ACHN (cell line): ENCODE data around the gene RACK1.

ENCODE experiments used
- DNase-seq: peaks from one replicate; pipeline ENCODE4 v3.0.0-alpha.2; 2015
- in situ Hi-C: cut with HindIII; loops from 2 replicates; pipeline ENCODE4 v1.10.0; 2017; ENCODE audit warnings: low sequenced_read_pairs, low pct_ligation_motif_present, low pct_unique_long_range_greater_than_20kb

The RACK1 gene

DNA sequence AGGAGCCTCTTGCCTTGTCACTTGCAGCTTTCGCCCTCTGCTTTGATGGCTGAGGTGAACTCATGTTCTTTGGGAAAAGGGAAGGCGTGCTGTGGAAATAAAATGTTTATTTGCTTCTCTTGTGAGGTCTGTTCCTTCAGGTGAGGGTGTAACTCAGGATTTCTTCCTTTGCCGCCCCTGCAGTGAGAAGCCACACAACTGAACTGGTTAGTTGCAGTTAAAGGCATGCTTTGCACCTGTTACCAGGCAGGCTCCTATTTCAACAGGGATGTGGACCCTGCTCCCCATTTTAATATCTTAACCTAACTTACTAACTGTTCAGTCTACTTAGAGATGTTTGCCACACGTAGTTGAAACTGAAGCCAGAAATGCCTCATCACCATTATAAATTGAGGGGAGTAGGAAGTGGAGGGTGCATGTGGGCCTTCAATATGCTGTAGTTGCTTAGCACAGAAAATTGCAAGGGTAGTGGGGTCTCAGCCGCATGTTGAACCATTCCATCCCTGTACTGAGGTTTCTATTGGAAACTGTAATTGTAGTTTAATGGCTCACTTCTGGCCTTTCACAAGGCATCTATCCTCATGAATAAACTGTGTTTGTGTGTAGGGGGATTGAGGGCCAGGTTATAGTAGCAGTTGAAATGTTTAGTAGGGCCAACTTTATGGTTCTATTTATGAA lies 7.9 kb downstream of the RACK1 start:
- no peak for DNase-seq
- in situ Hi-C loops, result no loop called here

DNA sequence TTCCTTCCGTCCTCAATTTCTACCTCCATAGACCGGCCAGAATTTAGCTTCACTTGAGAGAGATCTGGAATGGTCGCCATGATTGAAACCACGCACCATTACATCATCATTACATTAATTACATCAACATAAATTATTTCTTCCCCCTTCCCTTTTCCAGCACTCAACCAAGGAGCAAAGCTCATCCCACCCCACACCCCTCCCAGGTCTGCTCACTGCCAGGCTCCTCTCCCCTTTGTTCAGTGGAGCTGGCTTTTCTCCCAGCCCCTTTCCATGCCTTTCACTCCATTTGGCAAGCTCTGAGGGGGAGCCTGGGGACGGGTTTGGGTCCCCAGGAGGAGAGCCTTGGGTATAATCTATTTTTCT lies 8.4 kb downstream of the RACK1 start:
- DNase-seq, result no peak
- in situ Hi-C loops, result no loop called here

DNA sequence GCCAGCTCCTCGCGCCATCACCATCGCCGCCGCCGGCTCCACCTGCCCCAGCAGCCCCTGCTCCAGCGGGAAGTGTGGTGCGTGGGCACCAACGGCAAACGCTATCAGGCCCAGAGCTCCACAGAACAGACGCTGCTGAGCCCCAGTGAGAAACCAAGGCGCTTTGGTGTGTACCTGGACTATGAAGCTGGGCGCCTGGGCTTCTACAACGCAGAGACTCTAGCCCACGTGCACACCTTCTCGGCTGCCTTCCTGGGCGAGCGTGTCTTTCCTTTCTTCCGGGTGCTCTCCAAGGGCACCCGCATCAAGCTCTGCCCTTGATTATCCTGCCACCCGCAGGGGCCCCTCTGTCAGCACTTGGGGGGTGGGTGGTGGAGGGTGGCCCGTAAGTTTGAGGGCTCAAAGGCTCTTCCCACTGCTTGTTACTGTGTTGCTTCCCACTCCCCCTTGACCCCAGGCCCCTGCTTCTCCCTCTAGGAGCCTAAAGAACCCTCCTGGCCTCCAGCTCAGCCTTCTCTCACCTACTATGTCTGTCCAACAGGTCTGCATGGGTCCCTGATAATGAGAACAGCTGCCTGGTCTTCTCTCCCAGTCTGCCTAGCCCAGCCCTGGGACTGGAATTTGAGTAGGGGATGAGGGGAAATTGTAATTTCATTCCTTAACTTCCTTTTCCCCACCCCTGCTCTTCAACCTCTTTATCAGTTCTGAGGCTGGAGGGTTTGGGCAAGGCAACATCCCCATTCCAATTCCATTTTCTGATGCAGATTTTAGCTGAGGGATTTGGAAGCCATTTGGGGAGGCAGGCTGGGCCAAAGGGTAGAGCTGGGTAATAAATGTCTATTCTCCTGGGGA lies 9.0 kb downstream of the RACK1 start:
- DNase-seq, result no peak
- in situ Hi-C loops, result no loop called here

DNA sequence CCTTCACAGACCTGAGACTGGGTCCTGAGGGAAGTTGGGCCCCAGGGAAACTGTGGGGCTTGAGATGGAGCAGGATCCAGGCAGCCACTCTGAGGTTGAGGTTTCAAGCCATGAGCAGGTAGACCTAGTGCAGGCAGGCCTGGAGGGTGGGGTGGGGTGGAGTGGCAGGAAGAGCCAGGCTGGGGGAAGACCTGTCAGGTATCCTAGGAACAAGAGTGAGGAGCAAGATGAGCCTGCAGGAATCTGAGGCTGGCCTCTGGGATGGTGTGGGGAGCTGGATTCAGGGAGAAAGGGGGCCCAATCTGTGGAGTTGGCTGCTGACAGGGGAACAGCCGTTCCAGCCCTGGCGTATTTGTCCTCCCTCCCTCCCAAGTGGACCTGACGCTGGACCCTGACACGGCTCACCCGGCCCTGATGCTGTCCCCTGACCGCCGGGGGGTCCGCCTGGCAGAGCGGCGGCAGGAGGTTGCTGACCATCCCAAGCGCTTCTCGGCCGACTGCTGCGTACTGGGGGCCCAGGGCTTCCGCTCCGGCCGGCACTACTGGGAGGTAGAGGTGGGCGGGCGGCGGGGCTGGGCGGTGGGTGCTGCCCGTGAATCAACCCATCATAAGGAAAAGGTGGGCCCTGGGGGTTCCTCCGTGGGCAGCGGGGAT lies 9.8 kb downstream of the RACK1 start:
- DNase-seq, result no peak
- in situ Hi-C loops, result no loop called here

DNA sequence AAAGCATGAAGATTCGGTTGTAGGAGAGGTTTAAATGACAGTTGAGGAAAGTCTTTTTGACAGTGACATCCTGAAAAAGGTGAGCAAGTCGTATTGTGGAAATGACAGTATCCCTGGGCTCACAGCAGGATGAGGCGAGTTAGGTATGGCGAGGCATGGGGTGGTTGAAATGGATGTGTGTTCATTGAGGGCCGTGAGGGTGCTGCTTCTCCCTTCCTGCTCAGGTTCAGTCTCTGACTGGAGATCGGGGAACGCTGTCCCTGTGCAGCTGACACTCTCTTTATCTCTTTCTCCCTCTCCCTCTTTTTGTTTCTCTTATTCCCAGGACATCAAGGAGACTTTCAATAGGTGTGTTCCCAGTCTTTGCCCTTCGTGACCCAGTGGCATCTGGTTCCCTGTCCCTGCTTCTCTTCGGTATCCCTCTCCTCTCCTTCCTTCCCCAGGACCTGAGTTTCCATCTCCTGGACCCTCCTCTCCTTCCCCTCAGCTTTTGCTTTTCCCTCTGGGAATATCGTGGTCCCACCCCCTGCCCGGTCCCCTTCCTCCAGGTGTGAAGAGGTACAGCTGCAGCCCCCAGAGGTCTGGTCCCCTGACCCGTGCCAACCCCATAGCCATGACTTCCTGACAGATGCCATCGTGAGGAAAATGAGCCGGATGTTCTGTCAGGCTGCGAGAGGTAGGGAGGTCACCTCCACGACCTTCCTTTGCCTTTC lies 10.5 kb downstream of the RACK1 start:
- DNase-seq, result no peak
- in situ Hi-C loops, result no loop called here

DNA sequence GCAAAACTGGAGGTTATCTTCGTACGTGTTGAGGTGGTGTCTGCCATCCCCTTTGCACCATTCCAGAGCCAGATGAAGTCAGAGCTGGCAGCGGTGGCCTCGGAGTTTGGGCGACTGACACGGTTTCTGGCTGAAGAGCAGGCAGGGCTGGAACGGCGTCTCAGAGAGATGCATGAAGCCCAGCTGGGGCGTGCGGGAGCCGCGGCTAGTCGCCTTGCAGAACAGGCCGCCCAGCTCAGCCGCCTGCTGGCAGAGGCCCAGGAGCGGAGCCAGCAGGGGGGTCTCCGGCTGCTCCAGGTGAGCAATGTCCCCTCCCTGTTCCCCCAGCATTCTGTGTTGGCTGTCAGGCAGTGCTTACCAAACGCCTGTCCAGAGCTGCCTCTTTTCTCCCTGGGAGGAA lies 11.1 kb downstream of the RACK1 start:
- in situ Hi-C loops, result no loop called here

DNA sequence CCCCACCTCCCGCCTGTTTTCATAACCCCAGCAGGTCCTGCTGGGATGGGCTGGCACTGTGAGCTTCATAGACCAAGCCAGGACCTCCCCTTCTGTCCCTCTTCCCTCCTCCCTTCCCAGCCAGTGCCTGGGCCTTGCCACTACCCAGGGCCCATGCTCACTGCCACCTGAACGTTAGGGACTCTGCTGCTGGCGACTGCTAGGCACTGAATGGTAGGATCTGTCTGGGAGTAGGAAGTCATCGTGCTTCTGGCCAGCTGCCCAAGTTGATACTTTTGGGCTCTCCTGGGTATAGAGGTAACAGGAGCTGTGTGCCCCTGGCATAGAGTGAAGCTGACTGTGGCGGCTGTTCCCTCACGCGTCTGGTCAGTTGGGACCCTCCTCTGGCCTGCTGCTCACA lies 12.3 kb downstream of the RACK1 start:
- DNase-seq, result no peak
- in situ Hi-C loops, result no loop called here

More for the DNA sequence above, 11.1 kb downstream of the RACK1 start:
- DNase-seq, result no peak

DNA sequence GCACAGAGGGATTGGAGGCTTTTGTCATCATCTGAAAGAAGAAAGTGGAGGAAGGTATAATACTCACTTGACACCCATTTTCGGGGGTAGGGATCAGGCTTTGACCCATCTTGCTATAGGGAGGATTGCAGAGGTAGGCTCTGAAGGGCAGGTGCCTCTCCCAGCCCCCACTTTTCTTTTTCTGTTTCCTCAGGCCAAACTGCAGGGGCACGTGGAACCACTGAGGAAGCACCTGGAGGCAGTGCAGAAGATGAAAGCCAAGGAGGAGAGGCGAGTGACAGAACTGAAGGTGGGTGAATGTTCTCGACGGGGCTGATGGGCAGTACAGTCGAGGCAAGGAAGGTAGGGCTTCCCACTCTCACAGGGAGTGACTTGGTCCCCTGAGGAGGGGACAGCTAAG lies 13.2 kb downstream of the RACK1 start:
- no peak for DNase-seq
- in situ Hi-C loops, result no loop called here

DNA sequence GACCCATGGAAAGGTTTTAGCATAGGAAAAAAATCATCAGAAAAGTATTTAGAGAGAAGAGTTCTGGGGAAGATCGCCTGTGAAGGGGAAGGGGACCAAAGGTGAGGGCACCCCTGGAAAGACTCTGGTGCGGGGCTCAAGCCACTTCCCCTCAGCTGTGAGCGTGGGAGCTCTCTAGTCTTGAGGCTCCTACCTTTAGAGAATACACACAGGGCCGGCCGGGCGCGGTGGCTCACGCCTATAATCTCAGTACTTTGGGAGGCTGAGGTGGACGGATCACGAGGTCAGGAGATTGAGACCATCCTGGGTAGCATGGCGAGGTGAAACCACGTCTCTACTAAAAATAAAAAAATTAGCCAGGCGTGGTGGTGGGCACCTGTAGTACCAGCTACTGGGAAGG lies 13.7 kb downstream of the RACK1 start:
- DNase-seq, result no peak
- in situ Hi-C loops, result no loop called here

DNA sequence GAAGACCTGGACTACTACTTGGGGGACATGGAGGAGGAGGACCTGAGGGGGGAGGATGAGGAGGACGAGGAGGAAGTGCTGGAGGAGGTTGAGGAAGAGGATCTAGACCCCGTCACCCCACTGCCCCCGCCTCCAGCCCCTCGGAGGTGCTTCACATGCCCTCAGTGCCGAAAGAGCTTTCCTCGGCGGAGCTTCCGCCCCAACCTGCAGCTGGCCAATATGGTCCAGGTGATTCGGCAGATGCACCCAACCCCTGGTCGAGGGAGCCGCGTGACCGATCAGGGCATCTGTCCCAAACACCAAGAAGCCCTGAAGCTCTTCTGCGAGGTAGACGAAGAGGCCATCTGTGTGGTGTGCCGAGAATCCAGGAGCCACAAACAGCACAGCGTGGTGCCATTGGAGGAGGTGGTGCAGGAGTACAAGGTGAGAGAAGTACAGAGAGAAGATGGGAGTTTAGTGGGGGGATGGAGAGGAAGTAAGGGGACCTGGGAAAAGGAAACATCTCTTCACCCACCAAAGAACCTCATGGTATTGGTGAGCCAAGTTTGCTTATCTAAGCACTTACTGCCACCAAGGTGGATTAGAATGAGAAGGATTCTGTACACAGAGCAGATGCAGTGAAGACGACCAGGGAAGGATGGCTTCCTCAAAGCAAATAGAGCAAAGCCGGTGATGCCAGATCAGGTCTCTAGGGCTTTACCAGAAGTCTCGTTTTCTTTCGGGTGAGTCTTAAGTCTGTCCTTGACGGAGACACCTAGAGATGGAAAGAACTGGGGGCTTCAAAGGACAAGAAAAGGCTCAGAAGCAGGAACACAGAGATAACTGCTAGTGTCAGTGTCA lies 19.1 kb downstream of the RACK1 start:
- DNase-seq, result no peak
- in situ Hi-C loops, result no loop called here

DNA sequence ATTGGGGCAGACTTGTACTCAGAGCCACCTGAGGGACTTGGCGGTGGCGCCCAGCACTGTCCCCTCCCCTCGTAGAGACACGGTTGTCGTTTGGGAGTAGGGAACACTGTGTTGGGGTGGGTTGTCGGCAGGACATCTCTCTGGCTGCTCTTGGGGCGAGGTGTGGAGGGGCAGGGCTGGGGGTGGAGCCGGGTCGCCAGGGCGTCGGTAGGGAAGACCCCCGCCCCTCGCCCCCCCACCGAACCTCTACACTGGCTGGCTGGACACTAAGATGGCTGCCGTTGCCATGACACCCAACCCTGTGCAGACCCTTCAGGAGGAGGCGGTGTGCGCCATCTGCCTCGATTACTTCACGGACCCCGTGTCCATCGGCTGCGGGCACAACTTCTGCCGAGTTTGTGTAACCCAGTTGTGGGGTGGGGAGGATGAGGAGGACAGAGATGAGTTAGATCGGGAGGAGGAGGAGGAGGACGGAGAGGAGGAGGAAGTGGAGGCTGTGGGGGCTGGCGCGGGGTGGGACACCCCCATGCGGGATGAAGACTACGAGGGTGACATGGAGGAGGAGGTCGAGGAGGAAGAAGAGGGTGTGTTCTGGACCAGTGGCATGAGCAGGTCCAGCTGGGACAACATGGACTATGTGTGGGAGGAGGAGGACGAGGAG lies 19.8 kb downstream of the RACK1 start:
- in situ Hi-C loops, result no loop called here
- peak; percentile 42 for DNase-seq

DNA sequence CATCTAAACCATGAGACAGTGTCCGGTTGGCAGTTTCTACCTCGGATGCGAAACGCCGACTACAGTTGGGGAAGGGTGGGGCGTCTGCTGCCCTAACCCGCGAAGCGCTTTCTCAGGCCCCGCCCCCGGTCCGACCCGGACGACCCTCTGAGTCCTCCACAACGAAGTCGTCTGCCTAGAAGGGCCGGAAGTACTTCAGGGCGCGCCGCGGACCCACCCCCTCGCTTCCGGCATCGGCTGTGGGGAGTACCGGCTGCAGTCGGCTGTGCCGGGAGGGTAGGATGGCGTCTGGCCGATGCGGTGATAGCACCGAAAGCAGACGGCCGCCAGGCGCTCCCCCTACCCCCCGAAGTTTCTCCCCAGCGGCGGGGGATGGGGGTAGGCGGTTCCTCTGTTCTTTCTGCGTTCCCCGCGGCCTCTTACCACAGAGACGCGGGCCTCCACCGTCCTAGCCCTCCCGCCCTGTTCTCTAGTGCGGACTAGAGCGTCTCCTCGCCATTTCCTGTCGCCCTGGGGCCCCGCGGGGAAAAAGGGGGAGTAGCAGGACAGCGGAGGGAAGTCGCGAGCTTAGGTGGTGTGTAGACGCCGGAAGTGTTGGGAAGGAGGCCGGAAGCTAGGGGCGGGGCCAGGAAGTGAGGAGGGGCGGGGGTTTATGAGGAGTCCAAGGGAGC lies 20.5 kb downstream of the RACK1 start, which contains the start of gene TRIM41:
Gene TRIM41 (plus strand): TSS at position 224 of the 671 bp plus-strand sequence. CDS start 719 bp downstream, outside the sequence.
- in situ Hi-C loops, result no loop called here

DNA sequence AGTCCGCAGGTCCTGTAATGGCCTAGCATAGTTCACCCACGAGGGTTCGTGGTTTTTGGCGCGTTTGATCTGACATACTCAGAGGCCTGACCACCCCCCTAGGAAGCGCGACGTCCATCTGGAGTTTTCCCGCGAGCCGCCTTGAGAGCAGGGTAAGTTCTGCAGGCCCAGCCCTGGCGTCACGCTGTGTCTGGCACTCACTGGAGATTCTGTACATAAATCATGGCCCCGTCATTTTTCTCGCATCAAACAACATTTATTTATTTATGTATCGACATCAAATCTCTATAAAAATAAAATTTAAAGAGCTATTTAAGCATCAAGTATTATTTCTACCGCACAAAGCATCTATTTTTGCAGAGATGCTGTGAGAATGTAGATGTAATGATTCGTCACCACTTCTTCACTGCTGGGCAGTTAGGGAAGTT lies 21.1 kb downstream of the RACK1 start:
- in situ Hi-C loops, result no loop called here

More for the DNA sequence above, 20.5 kb downstream of the RACK1 start, which contains the start of gene TRIM41:
- peak; percentile 95 for DNase-seq

DNA sequence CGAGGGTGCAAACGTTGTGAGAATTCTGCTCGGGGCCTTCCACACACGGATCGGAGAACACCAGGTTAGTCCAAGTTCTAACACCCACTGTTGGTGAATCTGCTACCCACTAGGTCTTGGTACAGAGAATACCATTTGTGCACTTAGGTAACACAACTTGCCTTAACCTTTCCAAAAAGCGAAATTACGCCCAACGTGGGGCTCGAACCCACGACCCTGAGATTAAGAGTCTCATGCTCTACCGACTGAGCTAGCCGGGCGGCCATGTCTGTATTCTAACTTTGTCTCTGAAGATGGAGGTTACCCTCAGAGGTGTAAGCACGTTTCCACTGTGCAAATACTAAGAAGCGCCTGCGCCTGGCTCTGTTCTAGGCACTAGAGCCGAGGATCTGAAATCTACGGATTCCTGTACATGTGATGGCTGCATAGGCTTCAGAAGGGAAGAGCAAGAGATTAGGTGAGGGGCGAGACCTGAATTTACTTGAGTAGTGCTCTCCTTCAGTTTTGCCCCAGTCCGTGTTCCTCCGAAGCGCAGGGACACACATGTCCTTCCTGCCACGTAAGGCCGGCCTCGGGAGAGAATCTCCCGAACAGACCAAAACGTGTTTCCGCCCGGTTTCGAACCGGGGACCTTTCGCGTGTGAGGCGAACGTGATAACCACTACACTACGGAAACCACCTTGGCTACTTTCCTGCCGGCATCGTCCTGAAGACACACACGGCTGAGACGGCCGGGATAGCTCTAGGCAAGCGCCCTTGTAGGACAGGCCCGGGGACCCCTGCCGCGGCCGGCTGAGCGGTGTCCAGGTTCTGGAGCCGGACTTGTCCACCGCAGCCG lies 21.7 kb downstream of the RACK1 start:
- in situ Hi-C loops, result no loop called here
- peak; percentile 91 for DNase-seq

More for the DNA sequence above, 21.1 kb downstream of the RACK1 start:
- DNase-seq, result no peak

DNA sequence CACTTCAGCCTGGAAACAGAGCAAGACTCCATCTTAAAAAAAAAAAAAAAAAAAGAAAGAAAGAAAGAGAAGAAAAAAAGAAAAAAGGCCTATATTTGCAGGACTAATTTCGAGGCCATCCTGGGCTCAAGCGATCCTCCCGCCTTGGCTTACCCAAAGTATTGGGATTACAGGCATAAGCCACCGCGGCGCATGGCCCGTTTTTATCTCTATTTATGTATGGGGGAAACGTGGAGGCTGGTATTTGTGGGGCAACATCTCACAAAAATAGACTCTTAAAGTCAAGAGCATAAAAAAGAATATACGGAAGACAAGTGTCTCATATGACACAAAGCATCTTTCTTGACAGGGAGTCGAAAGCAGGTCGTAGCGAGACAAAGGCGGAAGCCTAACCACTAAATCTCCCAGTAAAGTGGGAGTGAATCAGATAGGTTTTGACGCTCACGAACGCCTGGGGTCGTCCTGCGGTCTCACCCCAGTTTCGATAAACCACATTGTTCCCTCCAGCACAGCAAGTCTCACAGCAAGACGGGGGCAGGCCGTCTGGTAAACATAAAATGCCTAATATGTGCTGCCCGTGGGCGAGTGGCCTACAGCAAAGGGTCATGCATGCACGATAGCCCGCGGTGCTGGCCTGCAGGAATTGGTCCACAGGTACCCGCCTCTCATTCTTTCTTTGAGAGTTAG lies 22.5 kb downstream of the RACK1 start:
- DNase-seq, result no peak

DNA sequence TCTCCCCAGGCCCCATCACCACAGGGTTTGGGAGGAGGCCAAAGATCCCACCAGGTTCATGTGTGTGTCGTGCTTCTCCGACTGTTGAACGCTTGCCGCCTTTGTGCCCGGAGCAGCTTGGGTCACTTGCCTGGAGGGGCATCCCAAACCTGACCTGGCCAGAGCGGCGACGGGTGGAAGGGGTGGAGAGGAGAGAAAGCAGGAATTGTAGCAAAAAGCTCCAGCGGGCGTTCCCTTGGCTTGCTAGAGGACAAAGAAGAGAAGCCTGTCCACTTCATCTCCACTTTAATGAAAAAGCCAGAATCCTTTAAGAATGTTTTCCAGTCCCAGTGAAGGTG lies 23.6 kb downstream of the RACK1 start:
- in situ Hi-C loops, result no loop called here

More for the DNA sequence above, 22.5 kb downstream of the RACK1 start:
- in situ Hi-C loops, result no loop called here

More for the DNA sequence above, 23.6 kb downstream of the RACK1 start:
- DNase-seq, result no peak
